CD1c-positive myeloid dendritic cell (primary cell): ENCODE data around the gene INSL3.

ENCODE experiments used
- DNase-seq: peaks from one replicate; pipeline ENCODE4 v3.0.0-alpha.2; 2016; ENCODE audit errors: extremely low spot score

The INSL3 gene

GRCh38 chr19:17846146-17846545 lies 24.8 kb upstream of the INSL3 start:
- peak; percentile 15 for DNase-seq

GRCh38 chr19:17843908-17844490 lies 22.7 kb upstream of the INSL3 start:
- DNase-seq: no peak

GRCh38 chr19:17843292-17843827 lies 22.0 kb upstream of the INSL3 start:
- peak; percentile 31 for DNase-seq

- no peak for DNase-seq
These were observed 21.5 kb upstream of the INSL3 start for GRCh38 chr19:17842663-17843291.

- peak; percentile 28 for DNase-seq
These were observed 20.7 kb upstream of the INSL3 start for GRCh38 chr19:17841810-17842662.

GRCh38 chr19:17841371-17841809 lies 20.1 kb upstream of the INSL3 start:
- no peak for DNase-seq

GRCh38 chr19:17840019-17840418 lies 18.7 kb upstream of the INSL3 start:
- no peak for DNase-seq

GRCh38 chr19:17837972-17838371 lies 16.7 kb upstream of the INSL3 start:
- DNase-seq: no peak

GRCh38 chr19:17836530-17836929 lies 15.2 kb upstream of the INSL3 start:
- DNase-seq: no peak

GRCh38 chr19:17835182-17836006 lies 14.1 kb upstream of the INSL3 start:
- DNase-seq: no peak

GRCh38 chr19:17834350-17835181 lies 13.2 kb upstream of the INSL3 start:
- DNase-seq: no peak

- DNase-seq: no peak
These were observed 11.3 kb upstream of the INSL3 start for GRCh38 chr19:17832443-17833208.

GRCh38 chr19:17831419-17831888 lies 10.1 kb upstream of the INSL3 start:
- no peak for DNase-seq

- DNase-seq: peak; percentile 16
These were observed 9.5 kb upstream of the INSL3 start for GRCh38 chr19:17830567-17831418.

- no peak for DNase-seq
These were observed 8.7 kb upstream of the INSL3 start for GRCh38 chr19:17829855-17830566.

GRCh38 chr19:17826508-17827056 lies 5.3 kb upstream of the INSL3 start:
- no peak for DNase-seq

- DNase-seq: no peak
These were observed 3.0 kb upstream of the INSL3 start for GRCh38 chr19:17824339-17824738.
